ENCODE data around the gene POGLUT2. TPM values are rescaled to one million over a fixed set of nuclear protein-coding genes. Genes with fewer than 3 reads are reported as not detected.

Gene POGLUT2
- total and polyA plus RNA-seq, 2 experiments from 2014 or later = 14.6 to 17.5 TPM

DNA sequence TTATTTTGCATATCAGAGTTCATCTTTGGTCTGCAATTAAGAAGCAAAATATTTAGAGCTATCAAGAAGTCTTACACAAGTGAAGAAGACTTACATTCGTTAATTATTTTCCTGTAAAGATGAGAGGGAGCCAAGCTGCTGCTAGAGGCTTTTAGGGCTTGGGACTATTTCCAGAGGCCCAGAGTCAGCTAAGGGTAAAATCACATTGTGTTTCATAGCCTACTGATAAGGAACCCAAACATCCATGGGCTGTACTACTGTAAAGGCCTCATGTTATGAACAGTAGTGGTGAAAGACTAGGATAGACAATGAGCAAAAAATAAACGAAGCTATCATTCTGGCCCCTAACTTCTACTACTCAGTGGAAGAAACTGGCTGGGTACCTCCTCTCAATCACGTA lies 14.3 kb downstream of the POGLUT2 start:
- Histone ChIP-seq H3K36me3 (ENCODE audit: insufficient read depth) (peaks cover 4% of the 10 kb centered on the region; the same call in 1 of the 2 replicates), H3K27ac (ENCODE audit: low read depth) (no peak overlapping the region), H3K4me3 (no peak overlapping the region), H4K20me1 (replicated peaks; ENCODE audit: insufficient read depth) (no peaks in the 10 kb centered on the region), H2AFZ (no peak overlapping the region), H3K4me2 (no peak overlapping the region), H3K27me3 (ENCODE audit: insufficient read depth) (no peaks in the 10 kb centered on the region), H3K9me2 (ENCODE audit: insufficient read depth) (no peaks in the 10 kb centered on the region), H3K4me1 (ENCODE audit: insufficient read depth) (peaks cover 5% of the 10 kb centered on the region; the same call in 1 of the 2 replicates), H3F3A (replicated peaks; ENCODE audit: low read depth) (no peaks in the 10 kb centered on the region), H3K79me2 (replicated peaks; ENCODE audit: insufficient read depth) (no peaks in the 10 kb centered on the region)
- DNase-seq (ENCODE audit: low spot score) (no peak), ATAC-seq (no peak)
- peaks cover 7% of the 10 kb centered on the region; the same call in 2 of the 3 replicates for H3K4me1 Mint-ChIP-seq
- H3K9me3 Mint-ChIP-seq = peaks cover 21% of the 10 kb centered on the region
- peaks cover 1% of the 10 kb centered on the region for H3K27me3 Mint-ChIP-seq (ENCODE audit: insufficient read depth, low read depth, poor library complexity)
- H3K4me3 Mint-ChIP-seq = no peak overlapping the region
- H3K27ac Mint-ChIP-seq = no peak overlapping the region
- no peak for TF ChIP-seq STAT1 (IDR thresholded peaks at IDR 0.05; ENCODE audit: unreplicated experiment)
- TF ChIP-seq, protein P1, sequence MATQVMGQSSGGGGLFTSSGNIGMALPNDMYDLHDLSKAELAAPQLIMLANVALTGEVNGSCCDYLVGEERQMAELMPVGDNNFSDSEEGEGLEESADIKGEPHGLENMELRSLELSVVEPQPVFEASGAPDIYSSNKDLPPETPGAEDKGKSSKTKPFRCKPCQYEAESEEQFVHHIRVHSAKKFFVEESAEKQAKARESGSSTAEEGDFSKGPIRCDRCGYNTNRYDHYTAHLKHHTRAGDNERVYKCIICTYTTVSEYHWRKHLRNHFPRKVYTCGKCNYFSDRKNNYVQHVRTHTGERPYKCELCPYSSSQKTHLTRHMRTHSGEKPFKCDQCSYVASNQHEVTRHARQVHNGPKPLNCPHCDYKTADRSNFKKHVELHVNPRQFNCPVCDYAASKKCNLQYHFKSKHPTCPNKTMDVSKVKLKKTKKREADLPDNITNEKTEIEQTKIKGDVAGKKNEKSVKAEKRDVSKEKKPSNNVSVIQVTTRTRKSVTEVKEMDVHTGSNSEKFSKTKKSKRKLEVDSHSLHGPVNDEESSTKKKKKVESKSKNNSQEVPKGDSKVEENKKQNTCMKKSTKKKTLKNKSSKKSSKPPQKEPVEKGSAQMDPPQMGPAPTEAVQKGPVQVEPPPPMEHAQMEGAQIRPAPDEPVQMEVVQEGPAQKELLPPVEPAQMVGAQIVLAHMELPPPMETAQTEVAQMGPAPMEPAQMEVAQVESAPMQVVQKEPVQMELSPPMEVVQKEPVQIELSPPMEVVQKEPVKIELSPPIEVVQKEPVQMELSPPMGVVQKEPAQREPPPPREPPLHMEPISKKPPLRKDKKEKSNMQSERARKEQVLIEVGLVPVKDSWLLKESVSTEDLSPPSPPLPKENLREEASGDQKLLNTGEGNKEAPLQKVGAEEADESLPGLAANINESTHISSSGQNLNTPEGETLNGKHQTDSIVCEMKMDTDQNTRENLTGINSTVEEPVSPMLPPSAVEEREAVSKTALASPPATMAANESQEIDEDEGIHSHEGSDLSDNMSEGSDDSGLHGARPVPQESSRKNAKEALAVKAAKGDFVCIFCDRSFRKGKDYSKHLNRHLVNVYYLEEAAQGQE (IDR thresholded peaks at IDR 0.05; ENCODE audit: unreplicated experiment) = no peak
- H3K36me3 Mint-ChIP-seq (ENCODE audit: low read depth) = peaks cover 46% of the 10 kb centered on the region

DNA sequence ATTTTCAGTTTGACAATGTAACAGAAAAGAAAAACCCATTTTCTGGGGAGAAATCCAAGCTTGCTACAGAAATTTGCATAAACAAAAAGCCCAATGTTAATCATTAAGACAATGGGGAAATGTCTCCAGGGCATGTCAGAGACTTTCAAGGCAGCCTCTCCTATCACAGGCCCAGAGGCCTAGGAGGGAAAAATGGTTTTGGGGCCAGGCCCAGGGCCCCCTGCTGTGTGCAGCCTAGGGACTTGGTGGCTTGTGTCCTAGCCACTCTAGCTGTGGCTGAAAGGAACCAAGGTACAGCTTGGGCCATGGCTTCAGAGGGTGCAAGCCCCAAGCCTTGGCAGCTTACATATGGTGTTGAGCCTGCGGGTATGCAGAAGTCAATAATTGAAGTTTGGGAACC lies 17.2 kb downstream of the POGLUT2 start:
- H2AFZ ChIP-seq = no peak overlapping the region
- H3K27ac ChIP-seq (ENCODE audit: low read depth) = no peak overlapping the region
- no peaks in the 10 kb centered on the region for H3K27me3 ChIP-seq (ENCODE audit: insufficient read depth)
- peaks cover 7% of the 10 kb centered on the region; the same call in 2 of the 3 replicates for H3K4me1 Mint-ChIP-seq
- H3K9me3 Mint-ChIP-seq = peaks cover 21% of the 10 kb centered on the region
- no peaks in the 10 kb centered on the region for H3K79me2 ChIP-seq (replicated peaks; ENCODE audit: insufficient read depth)
- H3K4me2 ChIP-seq = no peak overlapping the region
- H3F3A ChIP-seq (replicated peaks; ENCODE audit: low read depth) = no peaks in the 10 kb centered on the region
- H3K4me3 Mint-ChIP-seq = no peak overlapping the region
- H3K4me1 ChIP-seq (ENCODE audit: insufficient read depth) = peaks cover 5% of the 10 kb centered on the region; the same call in 1 of the 2 replicates
- peaks cover 4% of the 10 kb centered on the region; the same call in 1 of the 2 replicates for H3K36me3 ChIP-seq (ENCODE audit: insufficient read depth)
- ATAC-seq (no peak), DNase-seq (ENCODE audit: low spot score) (no peak)
- H4K20me1 ChIP-seq (replicated peaks; ENCODE audit: insufficient read depth) = no peaks in the 10 kb centered on the region
- no peak overlapping the region for H3K4me3 ChIP-seq
- no peak overlapping the region for H3K27ac Mint-ChIP-seq
- no peaks in the 10 kb centered on the region for H3K27me3 Mint-ChIP-seq (ENCODE audit: insufficient read depth, low read depth, poor library complexity)
- H3K36me3 Mint-ChIP-seq (ENCODE audit: low read depth) = peaks cover 33% of the 10 kb centered on the region
- H3K9me2 ChIP-seq (ENCODE audit: insufficient read depth) = no peaks in the 10 kb centered on the region
- TF ChIP-seq ZNF114 (CRISPR knock-in tag; IDR thresholded peaks at IDR 0.05) (no peak), NANOG (IDR thresholded peaks at IDR 0.05; ENCODE audit: borderline replicate concordance) (no peak), EZH2 (IDR thresholded peaks at IDR 0.05; ENCODE audit: low read depth, unreplicated experiment) (no peak), POLR2AphosphoS5 (IDR thresholded peaks at IDR 0.05; ENCODE audit: low read depth) (no peak), CREB1 (CRISPR knock-in tag; IDR thresholded peaks at IDR 0.05; ENCODE audit: low read depth) (no peak), EZH2phosphoT487 (IDR thresholded peaks at IDR 0.05; ENCODE audit: unreplicated experiment) (no peak), JUNB (IDR thresholded peaks at IDR 0.05; ENCODE audit: unreplicated experiment) (no peak), ZNF331 (CRISPR knock-in tag; IDR thresholded peaks at IDR 0.05; ENCODE audit: low read depth) (no peak), STAT1 (IDR thresholded peaks at IDR 0.05; ENCODE audit: unreplicated experiment) (no peak)
- TF ChIP-seq, protein P2, sequence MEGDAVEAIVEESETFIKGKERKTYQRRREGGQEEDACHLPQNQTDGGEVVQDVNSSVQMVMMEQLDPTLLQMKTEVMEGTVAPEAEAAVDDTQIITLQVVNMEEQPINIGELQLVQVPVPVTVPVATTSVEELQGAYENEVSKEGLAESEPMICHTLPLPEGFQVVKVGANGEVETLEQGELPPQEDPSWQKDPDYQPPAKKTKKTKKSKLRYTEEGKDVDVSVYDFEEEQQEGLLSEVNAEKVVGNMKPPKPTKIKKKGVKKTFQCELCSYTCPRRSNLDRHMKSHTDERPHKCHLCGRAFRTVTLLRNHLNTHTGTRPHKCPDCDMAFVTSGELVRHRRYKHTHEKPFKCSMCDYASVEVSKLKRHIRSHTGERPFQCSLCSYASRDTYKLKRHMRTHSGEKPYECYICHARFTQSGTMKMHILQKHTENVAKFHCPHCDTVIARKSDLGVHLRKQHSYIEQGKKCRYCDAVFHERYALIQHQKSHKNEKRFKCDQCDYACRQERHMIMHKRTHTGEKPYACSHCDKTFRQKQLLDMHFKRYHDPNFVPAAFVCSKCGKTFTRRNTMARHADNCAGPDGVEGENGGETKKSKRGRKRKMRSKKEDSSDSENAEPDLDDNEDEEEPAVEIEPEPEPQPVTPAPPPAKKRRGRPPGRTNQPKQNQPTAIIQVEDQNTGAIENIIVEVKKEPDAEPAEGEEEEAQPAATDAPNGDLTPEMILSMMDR (conservative IDR thresholded peaks at IDR 0.05; ENCODE audit: low read depth in 2 of 2) = no peak
- TF ChIP-seq, protein P3, sequence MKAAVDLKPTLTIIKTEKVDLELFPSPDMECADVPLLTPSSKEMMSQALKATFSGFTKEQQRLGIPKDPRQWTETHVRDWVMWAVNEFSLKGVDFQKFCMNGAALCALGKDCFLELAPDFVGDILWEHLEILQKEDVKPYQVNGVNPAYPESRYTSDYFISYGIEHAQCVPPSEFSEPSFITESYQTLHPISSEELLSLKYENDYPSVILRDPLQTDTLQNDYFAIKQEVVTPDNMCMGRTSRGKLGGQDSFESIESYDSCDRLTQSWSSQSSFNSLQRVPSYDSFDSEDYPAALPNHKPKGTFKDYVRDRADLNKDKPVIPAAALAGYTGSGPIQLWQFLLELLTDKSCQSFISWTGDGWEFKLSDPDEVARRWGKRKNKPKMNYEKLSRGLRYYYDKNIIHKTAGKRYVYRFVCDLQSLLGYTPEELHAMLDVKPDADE (IDR thresholded peaks at IDR 0.05) = no peak
- TF ChIP-seq, protein P1 (IDR thresholded peaks at IDR 0.05; ENCODE audit: unreplicated experiment) = no peak

All from GM23338 (cell line).